GM19372 (cell line): ENCODE measurements around the gene ACTC1.

Experiments used
- ATAC-seq: cut with Tn5 transposase; IDR thresholded peaks from one replicate; pipeline ENCODE4 v1.9.1; 2021; ENCODE audit warnings: mild to moderate bottlenecking, low read depth, moderate library complexity; ENCODE audit not compliant: unreplicated experiment

Gene ACTC1

DNA sequence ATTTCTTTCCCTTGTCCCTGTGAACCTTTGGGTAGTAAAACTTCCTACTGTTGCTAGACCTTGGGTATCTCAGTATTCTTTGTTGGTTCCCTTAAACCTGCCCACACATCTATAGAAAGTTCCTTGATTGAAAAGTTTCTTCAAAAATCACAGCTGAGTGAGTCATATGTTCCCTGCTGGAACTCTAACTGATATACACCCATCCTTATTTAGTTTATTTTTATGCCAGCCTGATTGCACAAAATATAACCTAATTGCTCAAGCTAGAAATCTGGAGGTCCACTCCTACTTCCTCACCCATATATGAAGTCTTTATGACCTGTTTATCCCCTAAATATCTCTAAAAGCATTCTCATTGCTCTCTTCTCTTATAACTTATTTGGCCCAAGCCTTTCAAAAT is 26.8 kb downstream of the ACTC1 start:
- ATAC-seq: no peak

DNA sequence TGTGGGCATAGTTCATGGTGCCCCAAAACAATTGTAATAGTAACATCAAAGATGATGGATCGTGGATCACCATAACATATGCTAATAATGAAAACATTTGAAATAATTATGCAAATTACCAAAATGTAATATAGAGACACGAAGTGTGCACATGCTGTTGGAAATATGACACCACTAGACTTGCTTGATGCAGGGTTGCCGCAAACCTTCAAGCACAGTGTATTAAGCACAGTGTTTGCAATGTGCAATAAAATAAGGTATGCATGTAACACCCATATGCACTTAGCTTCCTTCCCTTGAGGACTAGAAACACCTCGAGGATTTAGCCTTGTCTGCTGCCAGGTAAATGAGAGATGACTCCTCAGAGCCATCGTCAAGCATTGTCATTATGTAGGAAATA is 29.6 kb downstream of the ACTC1 start:
- no peak for ATAC-seq

DNA sequence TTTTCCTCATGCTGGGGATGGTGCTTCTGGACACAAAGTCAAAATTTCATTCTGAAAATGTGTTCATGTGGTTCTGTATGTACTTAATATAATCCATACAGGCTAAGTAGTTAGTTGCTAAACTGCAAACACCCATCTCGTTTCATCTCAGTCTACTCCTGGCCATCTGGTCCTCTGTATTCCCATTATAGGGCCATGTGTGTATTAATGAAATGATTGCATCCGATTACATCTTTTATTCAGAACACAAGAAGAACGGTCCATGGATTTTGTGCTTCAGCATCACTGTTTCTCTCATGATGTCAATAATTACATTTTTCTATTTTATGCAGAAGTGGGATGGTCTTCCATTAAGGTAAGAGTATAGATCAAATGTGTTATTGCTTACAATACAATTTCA is 34.4 kb downstream of the ACTC1 start:
- no peak for ATAC-seq

- ATAC-seq: no peak
These were observed 35.4 kb downstream of the ACTC1 start for GRCh38 chr15:34759992-34760391.

DNA sequence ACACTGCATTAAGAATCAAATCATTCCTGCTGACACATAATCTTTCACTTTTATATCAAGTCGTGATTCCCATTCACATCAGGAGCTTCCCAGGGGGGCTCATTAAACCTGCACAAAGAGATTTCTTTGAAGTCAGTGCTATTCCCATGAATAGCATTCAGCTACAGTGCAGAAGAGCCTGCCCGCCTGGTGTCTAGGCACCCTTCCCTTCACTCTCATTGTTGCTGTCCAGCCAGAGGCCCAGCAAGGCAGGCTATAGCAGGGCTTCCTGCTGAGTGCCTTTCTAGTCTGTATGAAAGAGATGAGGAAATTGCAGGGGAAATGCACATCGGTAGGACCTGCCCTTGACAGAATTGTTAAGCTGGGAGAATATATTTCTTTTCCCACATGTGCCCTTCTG is 36.0 kb downstream of the ACTC1 start:
- no peak for ATAC-seq

GRCh38 chr15:34757262-34757661 is 38.1 kb downstream of the ACTC1 start:
- no peak for ATAC-seq

DNA sequence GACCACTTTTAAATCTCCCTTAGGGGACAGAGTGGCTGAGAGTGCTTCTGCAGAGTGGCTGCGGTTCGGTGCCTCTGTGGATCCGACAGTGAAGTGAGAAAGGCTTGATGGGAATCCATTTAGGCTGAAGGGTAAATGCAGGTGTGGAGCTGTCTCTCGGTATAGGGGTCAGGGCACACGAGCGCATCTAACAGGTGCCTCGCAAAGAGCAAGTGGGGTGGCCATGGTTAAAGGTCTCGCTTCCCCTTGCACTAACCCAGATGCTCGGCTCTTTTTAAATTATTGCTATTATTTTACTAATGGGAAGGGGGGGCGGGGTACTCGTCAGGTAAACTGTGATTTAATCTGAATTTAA is 40.0 kb downstream of the ACTC1 start:
- no peak for ATAC-seq

DNA sequence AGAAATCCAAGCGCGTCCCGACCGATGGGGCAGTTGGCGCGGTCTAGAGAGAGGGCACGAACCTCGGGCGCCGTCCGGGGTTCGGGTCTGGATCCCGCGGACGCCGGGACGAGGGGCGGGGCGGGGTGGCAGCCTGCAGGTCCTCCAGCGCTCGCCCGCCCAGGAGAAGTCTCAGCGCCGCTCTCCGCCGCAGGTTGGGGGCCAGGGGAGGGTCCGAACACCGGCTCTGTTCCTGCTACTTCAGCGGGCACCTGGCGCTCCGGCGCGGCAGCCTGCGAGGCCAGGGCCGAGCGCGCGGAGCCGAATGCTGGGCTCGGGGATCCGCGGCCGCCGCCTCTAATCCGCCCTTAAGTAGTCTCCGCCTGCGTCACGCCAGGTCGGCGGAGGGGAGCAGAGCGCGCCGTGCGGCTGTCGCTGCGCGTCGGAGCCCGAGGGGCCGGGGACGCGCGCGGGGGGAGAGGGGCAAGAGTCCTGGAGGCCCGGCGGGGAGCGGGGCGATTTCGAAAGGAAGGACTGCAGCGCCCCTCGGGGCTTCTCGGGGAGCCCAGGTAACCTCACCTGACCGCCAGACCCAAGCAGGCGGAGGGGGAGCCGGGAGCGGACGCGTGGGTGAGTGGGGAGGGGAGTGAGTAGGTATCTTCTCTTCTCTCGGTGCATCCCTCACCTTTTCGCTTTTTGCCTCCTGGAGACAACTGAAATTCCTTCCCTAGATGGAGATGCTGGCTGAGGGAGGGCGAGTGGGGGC is 40.5 kb downstream of the ACTC1 start, which contains the start of gene GJD2:
Gene GJD2 (minus strand): TSS at position 325 of the 745 bp plus-strand sequence. CDS start 510 bp downstream, outside the sequence.
- ATAC-seq: no peak

- no peak for ATAC-seq
These were observed 41.2 kb downstream of the ACTC1 start for GRCh38 chr15:34754171-34754601.

DNA sequence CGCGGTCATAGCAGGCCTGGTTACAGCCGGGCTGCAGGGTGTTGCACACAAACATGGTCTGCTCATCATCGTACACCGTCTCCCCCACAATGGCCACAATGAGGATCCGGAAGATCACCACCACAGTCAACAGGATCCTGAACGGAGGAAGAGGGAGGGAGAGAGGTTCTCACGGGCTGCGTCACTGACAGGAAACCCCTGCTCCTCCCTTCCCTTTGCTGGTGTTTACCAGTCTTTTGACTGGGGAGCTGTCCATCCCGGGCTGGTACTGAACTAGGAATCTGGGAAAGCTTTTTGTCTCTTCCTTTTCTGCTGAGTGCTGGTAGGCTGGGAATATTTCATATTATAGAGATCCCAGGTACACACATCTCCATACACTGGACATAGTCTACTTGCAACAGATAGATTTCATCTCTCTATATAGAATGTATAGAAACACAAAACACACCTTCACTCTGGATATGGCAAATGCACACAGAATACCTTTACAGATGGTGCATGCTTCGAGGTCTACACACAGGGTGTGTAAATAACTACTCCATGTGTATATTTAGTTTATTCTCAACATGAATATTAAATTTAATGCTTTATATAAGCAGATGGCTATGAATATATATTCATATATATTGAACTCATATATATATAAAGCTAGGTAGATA is 42.0 kb downstream of the ACTC1 start:
- ATAC-seq: no peak

DNA sequence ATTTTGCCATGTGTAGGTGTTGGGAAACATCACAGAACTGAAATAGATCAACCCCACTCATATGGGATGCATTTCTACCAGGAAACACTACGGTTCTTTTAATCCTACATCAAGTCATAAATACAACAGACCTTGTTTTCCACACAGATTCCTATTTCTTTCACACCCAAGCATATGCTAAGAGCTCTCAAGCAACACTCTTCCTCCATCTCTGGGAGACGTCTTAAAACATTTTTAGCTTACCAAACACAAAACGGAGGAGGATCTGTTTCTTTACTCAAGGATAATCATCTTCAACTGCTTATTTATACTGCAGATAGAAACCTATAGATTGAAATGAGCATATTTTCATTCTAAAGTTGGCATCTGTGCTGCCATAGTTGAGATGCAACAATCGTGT is 45.7 kb downstream of the ACTC1 start:
- no peak for ATAC-seq
